IPS-11a (cell line): Measurements from ENCODE around the gene SMIM28.
"Not testable (repeated sequence)": the region's sequence is repeated elsewhere in the genome, so short reads cannot be mapped to it uniquely, and the experiment has no call there.

ENCODE experiments used
- H3K4me3 ChIP-seq: one replicate; pipeline ENCODE4 v1.5.1; 2013; ENCODE audit warnings: low read depth, low read length, control low read depth

Gene SMIM28

GRCh38 chr6:138377844-138378243, at the start of gene SMIM28:
Gene SMIM28, plus strand, starts transcription at chr6:138377905. Its CDS starts 168 bp downstream, at chr6:138378073.
- H3K4me3 ChIP-seq = no peak within 1 kb of the TSS

- H3K4me3 ChIP-seq = no peak overlapping the region
Measured at GRCh38 chr6:138328210-138328609, 49.5 kb upstream of the SMIM28 start.

- no peak overlapping the region for H3K4me3 ChIP-seq
Measured at GRCh38 chr6:138330763-138331162, 46.9 kb upstream of the SMIM28 start.

- H3K4me3 ChIP-seq = no peak overlapping the region
Measured at GRCh38 chr6:138331444-138331843, 46.3 kb upstream of the SMIM28 start.

- H3K4me3 ChIP-seq = no peak overlapping the region
Measured at GRCh38 chr6:138331984-138332383, 45.7 kb upstream of the SMIM28 start.

GRCh38 chr6:138334000-138334399, 43.7 kb upstream of the SMIM28 start:
- no peak overlapping the region for H3K4me3 ChIP-seq

- no peak overlapping the region for H3K4me3 ChIP-seq
Measured at GRCh38 chr6:138334963-138335362, 42.7 kb upstream of the SMIM28 start.

GRCh38 chr6:138336221-138336620, 41.5 kb upstream of the SMIM28 start:
- H3K4me3 ChIP-seq = no peak overlapping the region

GRCh38 chr6:138337076-138337475, 40.6 kb upstream of the SMIM28 start:
- no peak overlapping the region for H3K4me3 ChIP-seq

GRCh38 chr6:138339024-138339423, 38.7 kb upstream of the SMIM28 start:
- H3K4me3 ChIP-seq = no peak overlapping the region

- H3K4me3 ChIP-seq = no peak overlapping the region
Measured at GRCh38 chr6:138341176-138341575, 36.5 kb upstream of the SMIM28 start.

- no peak overlapping the region for H3K4me3 ChIP-seq
Measured at GRCh38 chr6:138343112-138343511, 34.6 kb upstream of the SMIM28 start.

- no peak overlapping the region for H3K4me3 ChIP-seq
Measured at GRCh38 chr6:138345565-138346285, 32.0 kb upstream of the SMIM28 start.

GRCh38 chr6:138346302-138347195, 31.2 kb upstream of the SMIM28 start:
- H3K4me3 ChIP-seq = no peak overlapping the region

- no peak overlapping the region for H3K4me3 ChIP-seq
Measured at GRCh38 chr6:138347864-138348263, 29.8 kb upstream of the SMIM28 start.

GRCh38 chr6:138349891-138350290, 27.8 kb upstream of the SMIM28 start:
- no peak overlapping the region for H3K4me3 ChIP-seq

GRCh38 chr6:138357928-138358327, 19.8 kb upstream of the SMIM28 start:
- H3K4me3 ChIP-seq = no peak overlapping the region

GRCh38 chr6:138368684-138369083, 9.0 kb upstream of the SMIM28 start:
- not testable (repeated sequence) for H3K4me3 ChIP-seq

- H3K4me3 ChIP-seq = no peak overlapping the region
Measured at GRCh38 chr6:138370631-138371451, 6.9 kb upstream of the SMIM28 start.

GRCh38 chr6:138371452-138371711, 6.3 kb upstream of the SMIM28 start:
- H3K4me3 ChIP-seq = no peak overlapping the region

- H3K4me3 ChIP-seq = no peak overlapping the region
Measured at GRCh38 chr6:138371720-138372119, 6.0 kb upstream of the SMIM28 start.
